Measurements from ENCODE around the gene DAD1. TPM values are rescaled to one million over a fixed set of nuclear protein-coding genes. Genes with fewer than 3 reads are reported as not detected.

Gene DAD1
- total and polyA plus RNA-seq, 7 experiments from 2014 or later, result 68.8 to 777 (median 123) TPM

- Mint-ChIP-seq H3K36me3 (peaks cover 30 to 91% (median 81%) of the 10 kb centered on the region in 5 donors), H3K27me3 (no peaks in the 10 kb centered on the region), H3K4me3 (peak overlapping the region; percentile 79 to 92 (median 86)), H3K27ac (peak overlapping the region; percentile 90 to 99 (median 94)), H3K4me1 (peaks cover 63 to 100% (median 95%) of the 10 kb centered on the region in 7 donors), H3K9me3 (no peaks in the 10 kb centered on the region)
- H3K36me3 ChIP-seq (ENCODE audit: control insufficient read depth in 2 of 3, insufficient read depth in 3 of 3, low read length in 3 of 3), result peaks cover 10 to 67% (median 61%) of the 10 kb centered on the region in 3 experiments
- no peak for ATAC-seq
- H3K27ac ChIP-seq (ENCODE audit: low read depth, low read length), result peak overlapping the region; percentile 90
- peaks cover 91 to 95% of the 10 kb centered on the region in 2 donors for H3K4me1 ChIP-seq (ENCODE audit: control insufficient read depth in 2 of 2, insufficient read depth in 2 of 2, low read length in 2 of 2)
- ChIA-PET POLR2A (interaction anchor here (0.5 to 12.3 kb wide), 16 partner anchors 6 to 800 kb away, joined by 3 to 554 read pairs (median 4); partner anchors contain the start of gene DAD1), CTCF (interaction anchor here (0.7 to 3.3 kb wide), 12 partner anchors 8 to 629 kb away, joined by 3 to 16 read pairs (median 4); no protein-coding TSS in a partner anchor)
- intact Hi-C loops (cut with micrococcal nuclease), result loop anchor here in 1 of 2 donors (5.0 kb wide), 1 partner anchor 412 kb away; no protein-coding TSS in a partner anchor
- H3K4me3 ChIP-seq (ENCODE audit: low read length), result peak overlapping the region; percentile 44
- no peak for DNase-seq
- no peaks in the 10 kb centered on the region for H3K9me3 ChIP-seq (ENCODE audit: control insufficient read depth in 2 of 3, low read length in 3 of 3)
- H3K27me3 ChIP-seq (ENCODE audit: control insufficient read depth in 2 of 2, insufficient read depth in 2 of 2, low read length in 2 of 2), result no peaks in the 10 kb centered on the region
These were observed 55.2 kb downstream of the DAD1 start for GRCh38 chr14:22533739-22534359.

- Histone ChIP-seq H3K27me3 (ENCODE audit: control insufficient read depth in 2 of 2, insufficient read depth in 2 of 2, low read length in 2 of 2) (no peaks in the 10 kb centered on the region), H3K27ac (ENCODE audit: low read depth, low read length) (peak overlapping the region; percentile 90), H3K36me3 (ENCODE audit: control insufficient read depth in 2 of 3, insufficient read depth in 3 of 3, low read length in 3 of 3) (peaks cover 10 to 67% (median 54%) of the 10 kb centered on the region in 3 experiments), H3K4me3 (ENCODE audit: low read length) (peak overlapping the region; percentile 44), H3K4me1 (ENCODE audit: control insufficient read depth in 2 of 2, insufficient read depth in 2 of 2, low read length in 2 of 2) (peaks cover 84 to 95% of the 10 kb centered on the region in 2 donors), H3K9me3 (ENCODE audit: control insufficient read depth in 2 of 3, low read length in 3 of 3) (no peaks in the 10 kb centered on the region)
- H3K4me3 Mint-ChIP-seq, result peak overlapping the region; percentile 79 to 92 (median 86)
- peaks cover 63 to 100% (median 95%) of the 10 kb centered on the region in 7 donors for H3K4me1 Mint-ChIP-seq
- intact Hi-C loops (cut with micrococcal nuclease), result loop anchor here in 1 of 2 donors (5.0 kb wide), 1 partner anchor 411 kb away; no protein-coding TSS in a partner anchor
- H3K36me3 Mint-ChIP-seq, result peaks cover 37 to 91% (median 85%) of the 10 kb centered on the region in 5 donors
- CTCF ChIA-PET, result interaction anchor here (1.1 to 3.3 kb wide), 8 partner anchors 8 to 543 kb away, joined by 3 to 16 read pairs (median 6); no protein-coding TSS in a partner anchor
- DNase-seq, result peak in 1 of 9 donors; percentile 50
- no peaks in the 10 kb centered on the region for H3K27me3 Mint-ChIP-seq
- POLR2A ChIA-PET, result interaction anchor here (0.5 to 12.3 kb wide), 15 partner anchors 7 to 691 kb away, joined by 3 to 554 read pairs (median 4); partner anchors contain the start of gene DAD1
- H3K27ac Mint-ChIP-seq, result peak overlapping the region; percentile 90 to 99 (median 94)
- no peak for ATAC-seq
- no peaks in the 10 kb centered on the region for H3K9me3 Mint-ChIP-seq
These were observed 55.8 kb downstream of the DAD1 start for GRCh38 chr14:22533057-22533704.

- Histone ChIP-seq H3K4me3 (ENCODE audit: low read length) (peak overlapping the region; percentile 44), H3K4me1 (ENCODE audit: control insufficient read depth in 2 of 2, insufficient read depth in 2 of 2, low read length in 2 of 2) (peaks cover 78 to 90% of the 10 kb centered on the region in 2 donors), H3K9me3 (ENCODE audit: control insufficient read depth in 2 of 3, low read length in 3 of 3) (no peaks in the 10 kb centered on the region), H3K27ac (ENCODE audit: low read depth, low read length) (peak overlapping the region; percentile 90), H3K36me3 (ENCODE audit: control insufficient read depth in 2 of 3, insufficient read depth in 3 of 3, low read length in 3 of 3) (peaks cover 10 to 61% (median 48%) of the 10 kb centered on the region in 3 experiments), H3K27me3 (ENCODE audit: control insufficient read depth in 2 of 2, insufficient read depth in 2 of 2, low read length in 2 of 2) (no peaks in the 10 kb centered on the region)
- Mint-ChIP-seq H3K27me3 (no peaks in the 10 kb centered on the region), H3K36me3 (peaks cover 38 to 87% (median 83%) of the 10 kb centered on the region in 5 donors), H3K4me1 (peaks cover 59 to 98% (median 92%) of the 10 kb centered on the region in 7 donors), H3K27ac (peak overlapping the region; percentile 90 to 99 (median 94)), H3K9me3 (no peaks in the 10 kb centered on the region), H3K4me3 (peak overlapping the region; percentile 79 to 92 (median 86))
- POLR2A ChIA-PET, result interaction anchor here (0.6 to 12.3 kb wide), 22 partner anchors 7 to 797 kb away, joined by 3 to 554 read pairs (median 4); partner anchors contain the start of gene DAD1
- ATAC-seq (no peak), DNase-seq (no peak)
- intact Hi-C loops (cut with micrococcal nuclease), result loop anchor here in 1 of 2 donors (5.0 kb wide), 1 partner anchor 410 kb away; no protein-coding TSS in a partner anchor
- CTCF ChIA-PET, result interaction anchor here (0.8 to 3.3 kb wide), 11 partner anchors 8 to 542 kb away, joined by 3 to 16 read pairs (median 7); no protein-coding TSS in a partner anchor
These were observed 56.5 kb downstream of the DAD1 start for GRCh38 chr14:22532345-22533056.

- Mint-ChIP-seq H3K4me3 (peak overlapping the region; percentile 79 to 92 (median 86)), H3K36me3 (peaks cover 38 to 87% (median 82%) of the 10 kb centered on the region in 5 donors), H3K9me3 (no peaks in the 10 kb centered on the region), H3K27ac (peak overlapping the region; percentile 90 to 99 (median 94)), H3K27me3 (no peaks in the 10 kb centered on the region), H3K4me1 (peaks cover 56 to 98% (median 92%) of the 10 kb centered on the region in 7 donors)
- Histone ChIP-seq H3K4me3 (ENCODE audit: low read length) (peak overlapping the region; percentile 44), H3K4me1 (ENCODE audit: control insufficient read depth in 2 of 2, insufficient read depth in 2 of 2, low read length in 2 of 2) (peaks cover 77 to 90% of the 10 kb centered on the region in 2 donors), H3K9me3 (ENCODE audit: control insufficient read depth in 2 of 3, low read length in 3 of 3) (no peaks in the 10 kb centered on the region), H3K36me3 (ENCODE audit: control insufficient read depth in 2 of 3, insufficient read depth in 3 of 3, low read length in 3 of 3) (peaks cover 10 to 53% (median 47%) of the 10 kb centered on the region in 3 experiments), H3K27me3 (ENCODE audit: control insufficient read depth in 2 of 2, insufficient read depth in 2 of 2, low read length in 2 of 2) (no peaks in the 10 kb centered on the region), H3K27ac (ENCODE audit: low read depth, low read length) (peak overlapping the region; percentile 90)
- DNase-seq, result peak in 2 of 9 donors; percentile 55 to 61
- ChIA-PET POLR2A (interaction anchor here (0.6 to 12.3 kb wide), 24 partner anchors 6 to 888 kb away, joined by 3 to 554 read pairs (median 4); partner anchors contain the start of gene DAD1), CTCF (interaction anchor here (0.6 to 3.3 kb wide), 13 partner anchors 10 to 824 kb away, joined by 3 to 16 read pairs (median 3); no protein-coding TSS in a partner anchor)
- peak; percentile 51 for ATAC-seq
- intact Hi-C loops (cut with micrococcal nuclease), result loop anchor here in 1 of 2 donors (1.0 to 5.0 kb wide), 3 partner anchors 8 to 409 kb away; no protein-coding TSS in a partner anchor
These were observed 57.3 kb downstream of the DAD1 start for GRCh38 chr14:22531451-22532344.

- Histone ChIP-seq H3K36me3 (ENCODE audit: control insufficient read depth in 2 of 3, insufficient read depth in 3 of 3, low read length in 3 of 3) (peaks cover 10 to 58% (median 33%) of the 10 kb centered on the region in 3 experiments), H3K27ac (ENCODE audit: low read depth, low read length) (peak overlapping the region; percentile 90), H3K9me3 (ENCODE audit: control insufficient read depth in 2 of 3, low read length in 3 of 3) (no peaks in the 10 kb centered on the region), H3K27me3 (ENCODE audit: control insufficient read depth in 2 of 2, insufficient read depth in 2 of 2, low read length in 2 of 2) (no peaks in the 10 kb centered on the region), H3K4me3 (ENCODE audit: low read length) (peak overlapping the region; percentile 49), H3K4me1 (ENCODE audit: control insufficient read depth in 2 of 2, insufficient read depth in 2 of 2, low read length in 2 of 2) (peaks cover 80 to 90% of the 10 kb centered on the region in 2 donors)
- Mint-ChIP-seq H3K36me3 (peaks cover 42 to 90% (median 79%) of the 10 kb centered on the region in 5 donors), H3K9me3 (no peaks in the 10 kb centered on the region), H3K4me1 (peaks cover 52 to 97% (median 91%) of the 10 kb centered on the region in 7 donors), H3K27ac (peak overlapping the region; percentile 84 to 99 (median 96)), H3K4me3 (peak overlapping the region; percentile 79 to 92 (median 88)), H3K27me3 (no peaks in the 10 kb centered on the region)
- no peak for ATAC-seq
- intact Hi-C loops (cut with micrococcal nuclease), result loop anchor here in 1 of 2 donors (5.0 kb wide), 1 partner anchor 408 kb away; no protein-coding TSS in a partner anchor
- DNase-seq, result no peak
- POLR2A ChIA-PET, result interaction anchor here (0.8 to 12.3 kb wide), 7 partner anchors 10 to 704 kb away, joined by 3 to 554 read pairs (median 12); no protein-coding TSS in a partner anchor
- CTCF ChIA-PET, result interaction anchor here (1.9 kb wide), 1 partner anchor 12 kb away, joined by 5 read pairs; no protein-coding TSS in a partner anchor
These were observed 58.9 kb downstream of the DAD1 start for GRCh38 chr14:22530127-22530526.
